GM21576 (cell line): ENCODE data around the gene COA7.

ENCODE experiments used
- ATAC-seq: cut with Tn5 transposase; IDR thresholded peaks from one replicate; pipeline ENCODE4 v1.9.1; 2021; ENCODE audit warnings: mild to moderate bottlenecking, moderate library complexity; ENCODE audit not compliant: unreplicated experiment

COA7 gene

GRCh38 chr1:52673513-52673912 is 24.6 kb downstream of the COA7 start:
- ATAC-seq: no peak

GRCh38 chr1:52672946-52673345 is 25.2 kb downstream of the COA7 start:
- no peak for ATAC-seq

GRCh38 chr1:52670604-52671003 is 27.5 kb downstream of the COA7 start:
- no peak for ATAC-seq

DNA sequence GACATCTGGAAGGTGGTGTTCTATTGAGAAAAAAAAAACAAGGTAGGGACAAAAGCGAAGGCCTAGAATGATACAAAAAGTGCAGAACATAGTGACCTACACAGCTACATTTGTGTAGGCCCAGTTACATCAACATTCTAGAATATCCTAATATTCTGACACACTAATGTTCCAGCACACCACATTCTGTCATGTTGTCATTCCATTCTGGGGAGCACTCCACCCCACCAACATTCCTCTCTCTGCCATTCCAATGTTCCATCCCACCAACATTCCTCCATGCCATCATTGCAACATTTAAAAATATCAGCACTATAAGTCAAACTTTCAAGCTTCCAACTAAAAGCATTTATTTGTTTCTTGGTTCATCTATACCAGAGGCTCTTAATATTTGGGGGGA is 28.5 kb downstream of the COA7 start:
- no peak for ATAC-seq

GRCh38 chr1:52668711-52669110 is 29.4 kb downstream of the COA7 start:
- ATAC-seq: no peak

DNA sequence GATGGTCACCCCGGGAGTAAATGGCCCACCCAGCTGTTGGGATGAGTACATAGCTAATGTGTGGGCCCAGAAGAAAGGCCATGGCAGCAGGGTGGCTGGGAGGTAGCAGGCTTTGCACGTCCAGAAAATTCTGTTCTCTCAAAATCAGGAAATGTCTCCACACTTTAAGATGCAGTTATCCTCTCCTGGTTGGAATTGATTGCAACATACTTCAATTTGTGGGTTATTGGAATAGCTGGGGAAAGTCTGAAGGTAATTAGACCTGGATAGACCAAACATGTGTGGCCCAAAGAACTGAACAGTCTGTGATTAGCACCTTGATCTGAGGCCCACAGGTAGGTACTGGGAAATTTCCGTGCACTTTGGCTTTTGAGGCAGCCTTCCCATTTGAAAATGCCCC is 30.2 kb downstream of the COA7 start:
- ATAC-seq: no peak

DNA sequence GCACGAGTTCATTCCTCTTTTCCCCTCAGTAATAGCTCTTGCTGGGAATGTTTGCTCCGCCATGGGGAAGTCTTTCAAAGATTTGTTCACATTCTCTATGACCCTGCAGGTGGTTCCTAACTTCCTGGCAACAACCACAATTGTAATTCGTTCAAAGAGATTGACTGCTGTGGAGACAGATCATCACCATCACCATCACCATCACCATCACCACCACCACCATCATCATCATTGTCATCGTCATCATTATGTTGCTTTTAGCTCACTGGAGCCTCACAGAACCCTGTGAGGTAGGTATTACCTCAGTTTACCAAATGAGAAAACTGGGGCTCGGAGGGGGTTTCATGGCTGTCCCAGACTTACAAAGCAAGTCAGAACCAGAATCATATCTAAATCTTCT is 30.9 kb downstream of the COA7 start:
- ATAC-seq: no peak

DNA sequence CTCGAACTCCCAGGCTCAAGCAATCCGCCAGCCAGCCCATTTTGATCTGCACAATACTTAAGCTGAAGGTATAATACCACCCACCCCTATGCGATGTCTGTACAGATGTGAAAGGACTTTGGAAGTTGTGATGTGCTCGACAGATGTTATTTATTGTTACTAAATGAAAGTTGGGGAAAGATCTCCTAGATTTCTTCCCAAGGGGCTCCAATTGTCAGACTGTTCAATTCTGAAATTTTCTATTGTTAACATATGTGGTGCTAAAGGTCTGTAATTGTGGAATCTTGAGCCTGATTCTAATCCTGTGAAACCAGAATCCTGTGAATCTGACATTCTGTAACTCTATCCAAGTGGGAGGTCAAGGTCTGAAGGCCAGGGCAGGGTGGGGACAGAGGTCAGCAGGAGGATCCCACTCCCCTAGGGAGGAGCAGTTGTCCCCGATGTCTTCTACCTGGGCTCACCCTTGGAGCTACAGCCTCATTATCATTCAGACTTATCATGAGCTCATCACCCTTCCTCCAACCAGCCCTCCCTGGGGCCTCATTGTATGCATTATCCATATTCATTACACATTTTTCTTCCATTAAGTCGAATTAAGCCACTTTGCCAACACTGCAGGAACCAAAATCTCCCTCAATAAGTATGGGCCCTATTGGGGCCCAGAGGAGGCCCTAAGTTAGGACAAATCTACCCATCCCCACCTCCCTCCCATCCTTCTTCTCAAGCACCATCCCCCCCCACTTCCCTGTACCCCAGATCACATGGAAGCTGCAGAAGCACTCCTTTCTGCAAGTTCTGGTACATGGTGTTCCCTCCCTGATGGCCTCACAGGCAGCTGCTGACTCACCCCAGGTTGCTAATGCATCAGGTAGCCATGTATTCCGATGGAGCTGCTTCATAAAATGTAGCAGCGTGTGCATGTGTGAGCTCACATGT is 32.9 kb downstream of the COA7 start:
- no peak for ATAC-seq

- ATAC-seq: no peak
Measured at GRCh38 chr1:52663716-52664115, 34.4 kb downstream of the COA7 start.

DNA sequence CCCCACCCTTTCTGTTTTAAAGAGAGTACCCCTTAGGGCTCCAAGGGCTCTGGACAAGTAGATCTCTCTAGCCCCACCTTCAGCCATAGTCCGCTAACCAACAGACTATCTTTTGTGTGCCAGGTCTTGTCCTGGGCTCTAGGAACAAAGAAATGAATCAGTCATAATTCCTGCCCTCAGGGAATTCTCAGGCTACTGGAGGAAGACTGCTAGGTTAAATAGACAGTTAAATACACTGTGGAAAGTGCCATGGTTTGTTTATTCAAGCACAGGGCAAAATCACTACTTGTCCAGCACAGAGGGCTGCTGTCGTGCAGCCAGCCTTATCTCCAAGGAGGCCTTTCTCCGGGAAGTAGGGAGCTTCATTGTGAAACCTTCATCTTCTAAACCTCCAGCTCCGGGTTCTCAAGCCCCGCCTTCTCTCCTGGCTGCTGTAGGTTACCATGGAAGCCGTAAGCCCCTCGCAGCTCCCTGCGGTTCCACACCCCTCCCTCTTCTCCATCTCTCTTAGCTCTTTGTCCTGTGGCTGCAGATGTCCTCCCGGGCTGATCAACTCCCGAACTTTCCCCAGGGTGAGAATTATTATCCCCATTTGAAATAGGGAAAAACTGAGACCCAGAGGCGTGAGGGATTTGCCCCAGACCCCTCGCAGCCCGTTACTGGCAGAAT is 35.4 kb downstream of the COA7 start:
- no peak for ATAC-seq

DNA sequence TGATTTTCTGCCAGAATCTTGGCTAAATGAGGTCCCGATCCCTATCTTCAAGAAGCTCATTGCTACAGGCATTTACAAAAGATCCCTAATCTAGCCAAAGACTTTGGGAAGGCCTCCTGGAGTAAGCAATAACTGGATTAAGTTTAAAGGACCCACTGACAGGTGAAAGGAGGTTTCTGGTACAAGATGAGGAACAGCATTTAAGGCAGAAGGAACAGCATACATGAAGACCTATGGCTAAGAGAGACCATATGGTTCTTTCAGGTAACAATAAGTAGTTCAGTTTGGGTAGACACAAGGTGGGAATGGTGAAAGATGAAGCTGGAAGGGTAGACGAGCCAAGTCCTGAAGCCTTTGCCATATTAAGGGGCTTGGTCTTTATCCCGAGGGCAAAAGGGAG is 37.3 kb downstream of the COA7 start:
- no peak for ATAC-seq

DNA sequence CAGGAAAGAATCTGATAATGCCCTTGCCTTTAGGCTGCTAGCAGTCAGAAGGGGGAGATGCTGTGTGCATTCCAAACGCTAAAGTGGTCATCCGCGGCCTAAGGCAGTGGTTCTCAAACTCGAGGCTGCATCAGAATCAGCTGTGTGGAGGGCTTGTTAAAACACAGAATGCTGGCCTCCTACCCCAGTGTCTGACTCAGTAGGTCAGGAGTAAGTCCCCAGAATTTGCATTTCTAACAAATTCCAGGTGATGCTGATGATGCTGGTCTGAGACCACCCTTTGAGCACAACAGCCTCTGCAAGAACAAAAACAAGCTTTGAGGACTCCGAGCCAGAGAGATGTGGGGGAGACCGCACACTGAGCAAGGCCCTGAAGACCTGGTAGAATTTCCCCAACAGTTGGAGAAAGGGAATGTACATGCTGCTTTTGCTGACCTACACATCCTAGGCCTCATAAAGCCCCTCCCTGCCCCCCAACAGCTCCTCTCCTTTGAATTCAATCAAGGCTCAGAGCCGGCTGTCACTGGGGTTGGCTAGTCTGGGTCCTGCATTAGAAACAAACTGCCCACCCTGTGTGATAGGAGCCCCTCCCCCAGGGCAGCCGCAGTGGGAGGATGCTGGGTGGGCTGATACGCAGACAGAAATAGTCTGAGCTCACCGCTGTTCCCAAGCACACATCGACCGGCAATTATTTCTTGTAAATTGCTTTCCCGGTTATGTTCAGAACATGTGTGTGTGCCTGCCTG is 38.1 kb downstream of the COA7 start:
- ATAC-seq: no peak

DNA sequence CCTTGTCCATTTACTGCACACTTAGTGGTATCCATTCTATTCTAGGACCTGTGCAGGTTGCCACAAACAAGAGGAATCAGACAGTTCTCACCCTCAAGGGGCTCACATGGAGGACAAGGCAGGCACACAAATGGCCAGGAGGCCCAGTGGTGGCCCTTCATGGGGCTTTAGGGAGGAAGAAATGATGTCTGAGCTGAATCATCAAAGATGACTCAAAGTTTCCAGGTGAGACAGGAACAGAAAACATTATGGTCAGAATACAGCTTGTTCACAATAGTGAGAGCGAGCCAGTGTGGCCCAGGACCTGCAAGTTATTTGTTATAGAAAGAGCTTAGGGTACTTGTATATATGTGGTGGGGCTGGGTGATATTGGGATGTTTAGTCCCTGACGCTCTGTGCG is 38.8 kb downstream of the COA7 start:
- ATAC-seq: peak; percentile 87

- no peak for ATAC-seq
Measured at GRCh38 chr1:52658795-52659194, 39.4 kb downstream of the COA7 start.

GRCh38 chr1:52657702-52658101 is 40.4 kb downstream of the COA7 start:
- ATAC-seq: no peak

DNA sequence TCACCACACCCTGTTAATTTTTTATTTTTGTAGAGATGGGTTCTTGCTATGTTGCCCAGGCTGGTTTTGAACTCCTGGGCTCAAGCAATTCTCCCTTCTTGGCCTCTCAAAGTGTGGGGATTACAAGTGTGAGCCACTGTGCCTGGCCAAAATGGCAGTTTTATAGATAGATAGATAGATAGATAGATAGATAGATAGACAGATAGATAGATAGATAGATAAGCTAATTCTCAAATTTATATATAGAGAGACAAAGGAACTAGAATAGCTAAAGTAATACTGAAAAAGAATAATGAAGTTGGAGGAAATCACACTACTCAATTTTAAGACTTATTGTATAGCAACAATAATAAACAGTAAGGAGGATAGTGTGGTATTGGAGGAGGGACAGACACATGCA is 44.1 kb downstream of the COA7 start:
- ATAC-seq: no peak

GRCh38 chr1:52653207-52653849 is 44.8 kb downstream of the COA7 start:
- ATAC-seq: no peak

DNA sequence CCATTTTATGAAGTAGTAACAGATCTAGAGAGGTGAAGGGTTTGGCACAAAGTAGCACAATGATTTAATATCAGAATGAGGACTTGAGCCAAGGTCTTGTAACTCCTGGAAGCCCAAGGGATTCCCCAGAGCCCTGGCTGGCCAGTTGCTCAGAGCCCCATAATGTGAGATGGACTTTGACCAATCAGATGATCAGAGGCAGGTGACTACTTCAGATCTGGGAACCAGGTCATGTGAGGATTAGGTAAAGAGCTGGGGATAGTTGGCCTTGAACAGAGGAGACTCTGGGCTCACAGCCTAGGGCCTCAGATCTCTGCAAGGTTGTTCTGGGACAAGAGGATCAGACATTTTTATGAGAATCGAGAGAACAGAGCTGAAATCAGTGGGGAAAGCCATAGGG is 46.2 kb downstream of the COA7 start:
- ATAC-seq: no peak

DNA sequence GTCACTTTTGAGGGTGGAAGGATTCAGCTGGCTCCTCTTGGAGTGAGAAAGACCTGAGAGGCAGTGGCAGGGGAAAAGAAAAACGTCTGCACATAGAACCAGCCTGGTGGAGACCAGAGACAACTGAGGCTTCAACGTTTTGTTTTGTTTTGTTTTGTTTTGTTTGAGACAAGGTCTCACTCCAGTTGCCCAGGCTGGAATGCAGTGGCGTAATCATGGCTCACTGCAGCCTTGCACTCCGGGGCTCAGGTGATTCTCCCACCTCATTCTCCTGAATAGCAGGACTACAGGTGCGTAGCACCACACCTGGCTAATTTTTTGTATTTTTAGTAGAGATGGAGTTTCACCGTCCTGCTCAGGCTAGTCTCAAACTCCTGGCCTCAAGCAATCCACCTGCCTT is 52.9 kb downstream of the COA7 start:
- no peak for ATAC-seq

DNA sequence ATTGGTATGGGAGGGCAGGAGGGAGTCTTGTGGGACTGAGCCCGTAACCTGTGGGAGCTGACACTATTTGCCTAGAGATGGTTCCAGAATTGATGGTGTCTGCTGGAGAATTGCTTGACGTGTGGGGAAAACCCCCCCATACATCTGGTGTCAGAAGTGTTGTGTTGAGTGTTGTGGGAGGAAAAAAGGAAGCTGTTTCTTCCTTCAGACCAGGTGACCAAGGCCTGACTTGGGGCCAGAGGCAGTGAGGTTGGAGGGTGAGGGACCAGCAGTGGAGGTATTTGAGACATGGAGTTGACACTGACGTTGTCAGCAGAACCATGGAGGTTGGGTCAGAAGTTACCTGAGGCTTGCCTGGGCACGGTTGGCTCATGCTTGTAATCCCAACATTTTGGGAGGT is 56.8 kb downstream of the COA7 start:
- no peak for ATAC-seq

DNA sequence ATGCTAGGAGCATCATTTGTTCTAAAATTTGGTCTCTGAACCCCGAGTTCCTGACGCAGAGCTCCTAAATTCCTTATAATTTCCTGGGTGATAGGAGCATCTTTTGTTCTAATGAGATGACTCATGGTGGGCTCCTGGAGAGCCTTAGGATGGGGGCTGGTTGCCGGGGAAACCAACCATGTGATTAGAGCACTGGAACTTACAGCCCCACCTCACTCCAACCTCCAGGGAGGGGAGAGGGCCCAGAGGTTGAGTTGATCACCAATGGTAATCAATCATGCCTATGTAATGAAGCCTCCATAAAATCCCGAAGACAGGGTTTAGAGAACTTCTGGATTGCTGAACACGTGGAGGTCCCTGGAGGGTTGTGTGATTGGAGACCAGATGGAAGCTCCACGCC is 57.5 kb downstream of the COA7 start:
- no peak for ATAC-seq
